LNCaP clone FGC (cell line): ENCODE results near the gene OR5T2.
"Not testable (repeated sequence)": the region's sequence is repeated elsewhere in the genome, so short reads cannot be mapped to it uniquely, and the experiment has no call there.

ENCODE experiments used
- DNase-seq: peaks from one replicate; pipeline ENCODE4 v3.0.0-alpha.2; 2011; ENCODE audit warnings: low read depth
- H3K4me3 ChIP-seq: 2 replicates; pipeline ENCODE4 v1.5.1; 2011; ENCODE audit warnings: mild to moderate bottlenecking, low read depth, low read length, control low read depth
- TF ChIP-seq, protein P1 (sequence below): IDR thresholded peaks from 2 replicates; pipeline ENCODE4 v1.5.1; 2012; ENCODE audit warnings: mild to moderate bottlenecking; ENCODE audit not compliant: control insufficient read depth, insufficient read depth; ENCODE audit errors: extremely low read depth

The OR5T2 gene

GRCh38 chr11:56234155-56234554, at the start of gene OR5T2:
OR5T2 (minus strand) TSS chr11:56234255; CDS start chr11:56233062, 1,193 bp downstream.
- H3K4me3 ChIP-seq, result no peak within 1 kb of the TSS
- DNase-seq, result no peak
- TF ChIP-seq, protein P1, sequence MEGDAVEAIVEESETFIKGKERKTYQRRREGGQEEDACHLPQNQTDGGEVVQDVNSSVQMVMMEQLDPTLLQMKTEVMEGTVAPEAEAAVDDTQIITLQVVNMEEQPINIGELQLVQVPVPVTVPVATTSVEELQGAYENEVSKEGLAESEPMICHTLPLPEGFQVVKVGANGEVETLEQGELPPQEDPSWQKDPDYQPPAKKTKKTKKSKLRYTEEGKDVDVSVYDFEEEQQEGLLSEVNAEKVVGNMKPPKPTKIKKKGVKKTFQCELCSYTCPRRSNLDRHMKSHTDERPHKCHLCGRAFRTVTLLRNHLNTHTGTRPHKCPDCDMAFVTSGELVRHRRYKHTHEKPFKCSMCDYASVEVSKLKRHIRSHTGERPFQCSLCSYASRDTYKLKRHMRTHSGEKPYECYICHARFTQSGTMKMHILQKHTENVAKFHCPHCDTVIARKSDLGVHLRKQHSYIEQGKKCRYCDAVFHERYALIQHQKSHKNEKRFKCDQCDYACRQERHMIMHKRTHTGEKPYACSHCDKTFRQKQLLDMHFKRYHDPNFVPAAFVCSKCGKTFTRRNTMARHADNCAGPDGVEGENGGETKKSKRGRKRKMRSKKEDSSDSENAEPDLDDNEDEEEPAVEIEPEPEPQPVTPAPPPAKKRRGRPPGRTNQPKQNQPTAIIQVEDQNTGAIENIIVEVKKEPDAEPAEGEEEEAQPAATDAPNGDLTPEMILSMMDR, result no peak

DNA sequence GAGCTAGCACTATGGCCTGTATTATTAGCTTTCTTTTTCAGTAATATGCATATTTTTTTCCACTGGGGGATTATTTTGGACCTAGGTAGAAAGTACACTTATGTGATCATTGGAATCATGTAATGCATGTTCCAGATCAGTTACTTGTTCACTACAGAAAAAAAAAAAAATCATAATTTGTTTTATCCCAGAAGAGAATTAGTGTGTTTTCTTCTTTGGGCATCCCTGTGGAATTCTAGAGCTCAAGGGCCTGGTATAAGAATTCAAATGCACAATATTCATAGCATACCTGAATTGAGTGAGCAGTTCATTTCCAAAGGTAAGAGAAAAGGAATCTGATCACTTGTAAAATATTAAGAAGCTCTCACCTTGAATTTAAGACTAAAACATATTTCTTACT, 39.8 kb upstream of the OR5T2 start, which contains the start of gene OR5T1:
Gene OR5T1, plus strand, starts transcription at position 301 of the 400 bp plus-strand sequence. CDS start 1,485 bp downstream, outside the sequence.
- no peak within 1 kb of the TSS for H3K4me3 ChIP-seq
- TF ChIP-seq, protein P1, result no peak
- DNase-seq, result no peak

GRCh38 chr11:56271092-56271491, 37.0 kb upstream of the OR5T2 start:
- no peak for DNase-seq
- TF ChIP-seq, protein P1, result 0 out of 2 replicates have a peak, but pooled peaks have one; percentile 10

GRCh38 chr11:56251954-56252353, 17.9 kb upstream of the OR5T2 start, which contains the start of gene OR5T3:
OR5T3 (plus strand) TSS chr11:56252254; CDS start chr11:56252254, 0 bp downstream.
- TF ChIP-seq, protein P1, result no peak
- no peak within 1 kb of the TSS for H3K4me3 ChIP-seq

More at GRCh38 chr11:56271092-56271491, 37.0 kb upstream of the OR5T2 start:
- no peak overlapping the region for H3K4me3 ChIP-seq

DNA sequence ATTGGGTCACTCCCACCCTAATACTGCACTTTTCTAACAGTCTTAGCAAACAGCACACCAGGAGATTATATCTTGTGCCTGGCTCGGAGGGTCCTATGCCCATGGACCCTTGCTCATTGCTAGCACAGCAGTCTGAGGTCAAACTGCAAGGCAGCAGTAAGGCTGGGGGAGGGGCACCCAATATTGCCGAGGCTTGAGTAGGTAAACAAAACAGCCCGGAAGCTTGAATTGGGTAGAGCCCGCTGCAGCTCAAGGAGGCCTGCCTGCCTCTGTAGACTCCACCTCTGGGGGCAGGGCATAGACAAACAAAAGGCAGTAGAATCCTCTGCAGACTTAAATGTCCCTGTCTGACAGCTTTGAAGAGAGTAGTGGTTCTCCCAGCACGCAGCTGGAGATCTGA, 14.3 kb downstream of the OR5T2 start:
- not testable (repeated sequence) for H3K4me3 ChIP-seq, DNase-seq

More at GRCh38 chr11:56251954-56252353, 17.9 kb upstream of the OR5T2 start, which contains the start of gene OR5T3:
- DNase-seq, result no peak

DNA sequence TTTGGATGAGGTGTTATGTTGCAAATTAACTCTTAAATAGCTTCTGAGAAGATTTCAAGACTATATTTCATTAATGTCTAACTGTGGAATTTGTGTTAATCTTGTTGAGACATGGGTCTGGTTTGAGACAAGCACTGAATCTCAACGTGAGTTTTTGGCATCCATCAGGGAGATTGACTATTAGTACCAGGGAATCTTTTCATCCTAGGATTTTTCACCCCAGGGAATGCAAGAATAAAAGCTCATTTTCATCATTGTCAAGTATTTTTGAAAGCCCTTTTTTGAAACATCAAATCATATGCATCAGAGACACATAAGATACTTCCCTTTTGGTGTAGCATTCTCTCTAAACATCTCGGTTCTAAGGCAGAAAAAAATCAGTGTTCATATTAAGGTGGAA, 19.5 kb downstream of the OR5T2 start:
- no peak overlapping the region for H3K4me3 ChIP-seq
- TF ChIP-seq, protein P1, result no peak
- no peak for DNase-seq

DNA sequence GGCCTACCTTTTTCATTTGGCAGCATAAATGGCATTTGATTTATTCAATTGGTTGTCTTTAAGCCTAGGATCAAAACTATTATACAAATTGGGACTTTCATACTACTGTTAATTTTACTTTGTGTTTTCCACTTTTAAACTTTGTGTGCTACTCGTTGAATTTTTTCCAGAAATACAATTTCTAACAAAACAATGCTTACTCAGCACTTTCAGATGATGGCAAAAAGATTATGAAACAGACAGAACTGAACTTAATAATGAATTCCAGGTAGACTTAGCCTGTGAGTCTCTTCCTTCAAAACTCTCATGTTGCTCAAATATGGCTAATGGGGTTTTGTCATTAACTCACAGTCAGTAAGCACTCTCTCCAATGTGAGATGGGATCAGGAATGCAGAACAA, 26.3 kb downstream of the OR5T2 start:
- no peak overlapping the region for H3K4me3 ChIP-seq
- TF ChIP-seq, protein P1, result no peak
- no peak for DNase-seq
